ENCODE data around the gene ARMC5. TPM values are rescaled to one million over a fixed set of nuclear protein-coding genes. Genes with fewer than 3 reads are reported as not detected.
A peak's percentile ranks its signal among the peaks of the same experiment; 100 is the strongest.

ARMC5 gene
- total RNA-seq, 1 donor from 2014 or later, result 11.5 TPM

- H3K4me3 Mint-ChIP-seq (ENCODE audit: unreplicated experiment), result no peak overlapping the region
- Histone ChIP-seq H3K4me1 (ENCODE audit: insufficient read depth, low read length) (peaks cover 12% of the 10 kb centered on the region), H3K27me3 (ENCODE audit: insufficient read depth, low read length) (no peaks in the 10 kb centered on the region), H3K4me2 (ENCODE audit: low read length) (no peak overlapping the region), H2AFZ (ENCODE audit: low read depth, low read length) (no peak overlapping the region), H3K9ac (ENCODE audit: low read length) (no peak overlapping the region), H4K20me1 (ENCODE audit: insufficient read depth, low read length) (no peaks in the 10 kb centered on the region), H3K79me2 (ENCODE audit: insufficient read depth, low read length) (peaks cover 13% of the 10 kb centered on the region), H3K9me3 (ENCODE audit: insufficient read depth, low read depth, low read length) (no peaks in the 10 kb centered on the region), H3K27ac (ENCODE audit: low read depth, low read length) (no peak overlapping the region), H3K36me3 (ENCODE audit: insufficient read depth, low read length) (peaks cover 4% of the 10 kb centered on the region), H3K4me3 (ENCODE audit: insufficient read depth, low read depth, low read length) (no peak overlapping the region)
- TF ChIP-seq CTCF (IDR thresholded peaks at IDR 0.05; ENCODE audit: insufficient read depth, low read depth, low read length) (no peak), EZH2 (IDR thresholded peaks at IDR 0.05; ENCODE audit: insufficient read depth, low read length) (no peak)
- FAIRE-seq (no peak), DNase-seq (ENCODE audit: low read depth) (no peak)
- H3K27ac Mint-ChIP-seq (ENCODE audit: unreplicated experiment), result no peak overlapping the region
- H3K4me1 Mint-ChIP-seq (ENCODE audit: low read depth, unreplicated experiment), result peaks cover 6% of the 10 kb centered on the region
- H3K27me3 Mint-ChIP-seq (ENCODE audit: low read depth, unreplicated experiment), result no peaks in the 10 kb centered on the region
- peaks cover 3% of the 10 kb centered on the region for H3K9me3 Mint-ChIP-seq (ENCODE audit: unreplicated experiment)
- peaks cover 10% of the 10 kb centered on the region for H3K36me3 Mint-ChIP-seq (ENCODE audit: low read depth, unreplicated experiment)
Measured at GRCh38 chr16:31466381-31466841, 7.1 kb downstream of the ARMC5 start.

- H3K4me3 Mint-ChIP-seq (ENCODE audit: unreplicated experiment), result no peak overlapping the region
Measured at GRCh38 chr16:31467151-31467773, 8.0 kb downstream of the ARMC5 start.

More at GRCh38 chr16:31467151-31467773, 8.0 kb downstream of the ARMC5 start:
- H3K4me1 Mint-ChIP-seq (ENCODE audit: low read depth, unreplicated experiment), result peaks cover 6% of the 10 kb centered on the region
- H4K20me1 ChIP-seq (ENCODE audit: insufficient read depth, low read length), result no peaks in the 10 kb centered on the region
- H3K27me3 ChIP-seq (ENCODE audit: insufficient read depth, low read length), result no peaks in the 10 kb centered on the region
- no peak overlapping the region for H3K4me3 ChIP-seq (ENCODE audit: insufficient read depth, low read depth, low read length)
- FAIRE-seq (no peak), DNase-seq (ENCODE audit: low read depth) (no peak)
- H3K9me3 ChIP-seq (ENCODE audit: insufficient read depth, low read depth, low read length), result no peaks in the 10 kb centered on the region
- peaks cover 3% of the 10 kb centered on the region for H3K9me3 Mint-ChIP-seq (ENCODE audit: unreplicated experiment)
- peaks cover 4% of the 10 kb centered on the region for H3K36me3 ChIP-seq (ENCODE audit: insufficient read depth, low read length)
- peaks cover 16% of the 10 kb centered on the region for H3K79me2 ChIP-seq (ENCODE audit: insufficient read depth, low read length)
- H3K4me1 ChIP-seq (ENCODE audit: insufficient read depth, low read length), result peaks cover 15% of the 10 kb centered on the region
- H3K4me2 ChIP-seq (ENCODE audit: low read length), result no peak overlapping the region
- H2AFZ ChIP-seq (ENCODE audit: low read depth, low read length), result no peak overlapping the region
- H3K27ac Mint-ChIP-seq (ENCODE audit: unreplicated experiment), result peak overlapping the region; percentile 58
- H3K9ac ChIP-seq (ENCODE audit: low read length), result no peak overlapping the region
- no peak overlapping the region for H3K27ac ChIP-seq (ENCODE audit: low read depth, low read length)
- TF ChIP-seq EZH2 (IDR thresholded peaks at IDR 0.05; ENCODE audit: insufficient read depth, low read length) (no peak), CTCF (IDR thresholded peaks at IDR 0.05; ENCODE audit: insufficient read depth, low read depth, low read length) (no peak)
- H3K36me3 Mint-ChIP-seq (ENCODE audit: low read depth, unreplicated experiment), result peaks cover 10% of the 10 kb centered on the region
- no peaks in the 10 kb centered on the region for H3K27me3 Mint-ChIP-seq (ENCODE audit: low read depth, unreplicated experiment)
